ENCODE data around the gene TRIM29. TPM values are rescaled to one million over a fixed set of nuclear protein-coding genes. Genes with fewer than 3 reads are reported as not detected.

Gene TRIM29
- total and polyA plus RNA-seq, 2 donors from 2014 or later, result 0.65 to 32.9 TPM

DNA sequence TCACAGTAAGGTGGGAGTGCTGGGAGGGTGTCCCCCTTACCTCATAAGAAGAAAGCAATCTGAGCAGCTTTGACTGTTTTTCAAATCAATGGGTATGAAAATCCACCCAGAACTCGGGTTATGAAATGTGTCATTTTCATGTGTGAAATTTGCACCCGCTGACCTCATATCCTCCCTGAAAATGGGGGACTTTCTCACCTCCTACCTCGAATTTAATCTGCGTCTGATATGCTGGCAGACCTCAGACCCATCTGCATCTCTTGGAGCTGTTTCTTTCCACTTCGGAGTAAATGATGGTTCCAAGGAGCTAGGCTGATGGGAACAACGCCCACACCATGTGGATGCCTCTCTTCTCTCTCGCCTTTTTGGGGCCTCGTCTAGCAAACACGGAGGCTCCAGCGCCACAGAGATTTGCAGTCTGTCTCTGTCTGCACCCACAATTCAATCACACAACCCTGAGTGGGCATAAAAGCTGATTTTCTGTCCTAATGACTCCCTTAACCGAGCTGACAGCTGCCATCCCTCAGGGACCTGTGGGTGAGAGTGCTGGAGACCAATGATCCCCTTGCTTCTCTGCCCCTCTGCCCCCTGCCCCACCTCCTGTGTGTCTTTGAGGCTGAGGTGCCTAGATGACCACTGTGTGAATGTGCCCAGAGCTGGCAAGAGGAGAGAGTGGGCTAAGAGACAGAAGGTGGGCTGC, 71.0 kb downstream of the TRIM29 start:
- H3K9ac ChIP-seq (ENCODE audit: low read length in 3 of 3), result peak overlapping the region in 1 of 3 donors; percentile 3
- no peaks in the 10 kb centered on the region for H3K27me3 ChIP-seq (ENCODE audit: control insufficient read depth, insufficient read depth, low read length)
- no peak overlapping the region for H3K27ac ChIP-seq (ENCODE audit: low read depth in 2 of 2, low read length in 2 of 2)
- H3K4me1 ChIP-seq (ENCODE audit: control insufficient read depth in 2 of 3, insufficient read depth in 2 of 3, low read depth in 1 of 3, low read length in 3 of 3), result peaks cover 0 to 4% (median 0%) of the 10 kb centered on the region in 3 donors
- TF ChIP-seq, protein P1, sequence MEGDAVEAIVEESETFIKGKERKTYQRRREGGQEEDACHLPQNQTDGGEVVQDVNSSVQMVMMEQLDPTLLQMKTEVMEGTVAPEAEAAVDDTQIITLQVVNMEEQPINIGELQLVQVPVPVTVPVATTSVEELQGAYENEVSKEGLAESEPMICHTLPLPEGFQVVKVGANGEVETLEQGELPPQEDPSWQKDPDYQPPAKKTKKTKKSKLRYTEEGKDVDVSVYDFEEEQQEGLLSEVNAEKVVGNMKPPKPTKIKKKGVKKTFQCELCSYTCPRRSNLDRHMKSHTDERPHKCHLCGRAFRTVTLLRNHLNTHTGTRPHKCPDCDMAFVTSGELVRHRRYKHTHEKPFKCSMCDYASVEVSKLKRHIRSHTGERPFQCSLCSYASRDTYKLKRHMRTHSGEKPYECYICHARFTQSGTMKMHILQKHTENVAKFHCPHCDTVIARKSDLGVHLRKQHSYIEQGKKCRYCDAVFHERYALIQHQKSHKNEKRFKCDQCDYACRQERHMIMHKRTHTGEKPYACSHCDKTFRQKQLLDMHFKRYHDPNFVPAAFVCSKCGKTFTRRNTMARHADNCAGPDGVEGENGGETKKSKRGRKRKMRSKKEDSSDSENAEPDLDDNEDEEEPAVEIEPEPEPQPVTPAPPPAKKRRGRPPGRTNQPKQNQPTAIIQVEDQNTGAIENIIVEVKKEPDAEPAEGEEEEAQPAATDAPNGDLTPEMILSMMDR (IDR thresholded peaks at IDR 0.05; ENCODE audit: borderline replicate concordance, extremely low read depth, insufficient read depth), result no peak
- intact Hi-C loops (cut with DNase I), result no loop called here
- peak in 1 of 5 donors; percentile 45 for DNase-seq
- no peak for FAIRE-seq
- no peaks in the 10 kb centered on the region for H3K36me3 ChIP-seq (ENCODE audit: control insufficient read depth in 2 of 3, insufficient read depth in 3 of 3, low read length in 3 of 3)
- H3K9me3 ChIP-seq (ENCODE audit: control insufficient read depth in 2 of 3, insufficient read depth in 1 of 3, low read length in 3 of 3), result no peaks in the 10 kb centered on the region
- no peak overlapping the region for H3K4me3 ChIP-seq (ENCODE audit: low read length in 3 of 3)

DNA sequence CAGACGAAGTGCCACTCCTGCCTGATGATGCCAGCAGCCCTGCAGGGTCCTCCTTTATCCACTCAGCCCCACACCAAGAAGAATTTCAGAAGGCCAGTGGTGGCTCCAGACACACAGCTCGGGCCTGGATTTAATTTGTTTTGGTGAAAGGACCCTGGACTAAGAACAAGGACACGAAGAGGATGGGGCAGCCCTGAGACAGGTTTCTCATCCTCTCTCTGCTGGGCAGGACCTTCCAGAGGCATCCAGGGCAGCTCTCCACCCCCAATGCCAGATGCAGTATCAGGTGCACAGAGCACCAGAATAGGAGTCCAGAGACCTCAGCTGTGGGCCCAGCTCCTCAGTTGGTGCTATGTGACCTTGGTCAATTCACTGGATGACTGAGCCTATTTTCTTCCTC, 72.0 kb downstream of the TRIM29 start:
- Histone ChIP-seq H3K36me3 (ENCODE audit: control insufficient read depth in 2 of 3, insufficient read depth in 3 of 3, low read length in 3 of 3) (no peaks in the 10 kb centered on the region), H3K27ac (ENCODE audit: low read depth in 2 of 2, low read length in 2 of 2) (no peak overlapping the region), H3K4me1 (ENCODE audit: control insufficient read depth in 2 of 3, insufficient read depth in 2 of 3, low read depth in 1 of 3, low read length in 3 of 3) (peaks cover 0 to 4% (median 0%) of the 10 kb centered on the region in 3 donors), H3K27me3 (ENCODE audit: control insufficient read depth, insufficient read depth, low read length) (no peaks in the 10 kb centered on the region), H3K9ac (ENCODE audit: low read length in 3 of 3) (no peak overlapping the region), H3K9me3 (ENCODE audit: control insufficient read depth in 2 of 3, insufficient read depth in 1 of 3, low read length in 3 of 3) (no peaks in the 10 kb centered on the region), H3K4me3 (ENCODE audit: low read length in 3 of 3) (no peak overlapping the region)
- FAIRE-seq (no peak), DNase-seq (peak in 1 of 5 donors; percentile 22)
- intact Hi-C loops (cut with DNase I), result no loop called here
- TF ChIP-seq, protein P1 (IDR thresholded peaks at IDR 0.05; ENCODE audit: borderline replicate concordance, extremely low read depth, insufficient read depth), result no peak

DNA sequence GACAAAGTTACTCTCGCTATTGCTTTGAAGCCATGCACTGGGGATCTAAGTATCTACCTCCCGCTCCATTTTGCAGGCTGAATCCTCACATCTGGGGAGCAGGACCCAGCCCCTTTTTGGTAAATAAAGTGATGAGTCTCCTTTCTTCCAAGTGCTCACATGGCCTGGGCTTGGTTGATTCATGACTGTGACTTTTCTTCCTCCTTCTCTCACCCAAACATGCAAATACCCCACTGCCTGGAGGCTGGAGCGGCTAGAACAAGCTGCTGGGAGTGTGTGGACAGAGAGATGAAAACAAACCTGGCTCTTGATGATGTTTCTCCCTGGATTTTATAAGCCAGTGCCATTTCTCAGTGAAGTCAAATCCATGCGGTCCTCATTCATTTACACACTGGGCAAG, 72.7 kb downstream of the TRIM29 start:
- no peaks in the 10 kb centered on the region for H3K36me3 ChIP-seq (ENCODE audit: control insufficient read depth in 2 of 3, insufficient read depth in 3 of 3, low read length in 3 of 3)
- no peak overlapping the region for H3K4me3 ChIP-seq (ENCODE audit: low read length in 3 of 3)
- H3K27me3 ChIP-seq (ENCODE audit: control insufficient read depth, insufficient read depth, low read length), result no peaks in the 10 kb centered on the region
- TF ChIP-seq, protein P1 (IDR thresholded peaks at IDR 0.05; ENCODE audit: borderline replicate concordance, extremely low read depth, insufficient read depth), result no peak
- FAIRE-seq (no peak), DNase-seq (peak in 1 of 5 donors; percentile 15)
- H3K9ac ChIP-seq (ENCODE audit: low read length in 3 of 3), result no peak overlapping the region
- H3K4me1 ChIP-seq (ENCODE audit: control insufficient read depth in 2 of 3, insufficient read depth in 2 of 3, low read depth in 1 of 3, low read length in 3 of 3), result peaks cover 0 to 4% (median 0%) of the 10 kb centered on the region in 3 donors
- H3K27ac ChIP-seq (ENCODE audit: low read depth in 2 of 2, low read length in 2 of 2), result no peak overlapping the region
- intact Hi-C loops (cut with DNase I), result no loop called here
- H3K9me3 ChIP-seq (ENCODE audit: control insufficient read depth in 2 of 3, insufficient read depth in 1 of 3, low read length in 3 of 3), result no peaks in the 10 kb centered on the region

All from kidney (tissue), 14 donors.